Measurements from ENCODE around the gene RNF217. TPM values are rescaled to one million over a fixed set of nuclear protein-coding genes. Genes with fewer than 3 reads are reported as not detected.
"Not testable (repeated sequence)": the region's sequence is repeated elsewhere in the genome, so short reads cannot be mapped to it uniquely, and the experiment has no call there.

Gene RNF217
- total RNA-seq, 1 donor from 2014 or later: 26.5 TPM

GRCh38 chr6:124962639-124963415, 590 bp downstream of the RNF217 start:
- peak; percentile 66 for DNase-seq (ENCODE audit: low spot score)

- DNase-seq (ENCODE audit: low spot score): no peak
Measured at GRCh38 chr6:124963416-124963785, 1.2 kb downstream of the RNF217 start.

GRCh38 chr6:124963831-124964763, 1.9 kb downstream of the RNF217 start:
- DNase-seq (ENCODE audit: low spot score): no peak

- no peak for DNase-seq (ENCODE audit: low spot score)
Measured at GRCh38 chr6:124964764-124965105, 2.5 kb downstream of the RNF217 start.

- DNase-seq (ENCODE audit: low spot score): not testable (repeated sequence)
Measured at GRCh38 chr6:124965424-124965850, 3.2 kb downstream of the RNF217 start.

GRCh38 chr6:124967444-124967843, 5.2 kb downstream of the RNF217 start:
- DNase-seq (ENCODE audit: low spot score): no peak

- no peak for DNase-seq (ENCODE audit: low spot score)
Measured at GRCh38 chr6:124968401-124968800, 6.2 kb downstream of the RNF217 start.

GRCh38 chr6:124970243-124970642, 8.0 kb downstream of the RNF217 start:
- no peak for DNase-seq (ENCODE audit: low spot score)

GRCh38 chr6:124970763-124971162, 8.5 kb downstream of the RNF217 start:
- DNase-seq (ENCODE audit: low spot score): no peak

- DNase-seq (ENCODE audit: low spot score): no peak
Measured at GRCh38 chr6:124973780-124974179, 11.5 kb downstream of the RNF217 start.

- no peak for DNase-seq (ENCODE audit: low spot score)
Measured at GRCh38 chr6:124974771-124975377, 12.6 kb downstream of the RNF217 start.

GRCh38 chr6:124977067-124977908, 15.1 kb downstream of the RNF217 start:
- no peak for DNase-seq (ENCODE audit: low spot score)

GRCh38 chr6:124978451-124979293, 16.4 kb downstream of the RNF217 start:
- no peak for DNase-seq (ENCODE audit: low spot score)

- no peak for DNase-seq (ENCODE audit: low spot score)
Measured at GRCh38 chr6:124979294-124979678, 17.0 kb downstream of the RNF217 start.

GRCh38 chr6:124982669-124983068, 20.4 kb downstream of the RNF217 start:
- DNase-seq (ENCODE audit: low spot score): no peak

- no peak for DNase-seq (ENCODE audit: low spot score)
Measured at GRCh38 chr6:124983383-124984083, 21.3 kb downstream of the RNF217 start.

GRCh38 chr6:124984668-124985338, 22.6 kb downstream of the RNF217 start:
- no peak for DNase-seq (ENCODE audit: low spot score)

GRCh38 chr6:124986164-124986563, 23.9 kb downstream of the RNF217 start:
- DNase-seq (ENCODE audit: low spot score): no peak

GRCh38 chr6:124987291-124987690, 25.1 kb downstream of the RNF217 start:
- no peak for DNase-seq (ENCODE audit: low spot score)
